Endothelial cell (in vitro differentiated cells): Measurements from ENCODE around the gene SNRPA. TPM values are rescaled to one million over a fixed set of nuclear protein-coding genes. Genes with fewer than 3 reads are reported as not detected.

ENCODE experiments used
- DNase-seq: peaks from one replicate; pipeline ENCODE4 v3.0.0; 2021; ENCODE audit warnings: low spot score
- H3K27ac Mint-ChIP-seq: one replicate; pipeline ENCODE4 v1.8.0; 2021; ENCODE audit warnings: mixed read lengths, inconsistent platforms; ENCODE audit not compliant: unreplicated experiment
- H3K27me3 Mint-ChIP-seq: one replicate; pipeline ENCODE4 v1.8.0; 2021; ENCODE audit warnings: mild to moderate bottlenecking, moderate library complexity, mixed read lengths, inconsistent platforms; ENCODE audit not compliant: unreplicated experiment
- H3K36me3 Mint-ChIP-seq: one replicate; pipeline ENCODE4 v1.8.0; 2021; ENCODE audit warnings: mild to moderate bottlenecking, low read depth, mixed read lengths, inconsistent platforms; ENCODE audit not compliant: unreplicated experiment
- H3K4me1 Mint-ChIP-seq: one replicate; pipeline ENCODE4 v1.8.0; 2021; ENCODE audit warnings: mild to moderate bottlenecking, mixed read lengths, inconsistent platforms; ENCODE audit not compliant: unreplicated experiment
- H3K4me3 Mint-ChIP-seq: one replicate; pipeline ENCODE4 v1.8.0; 2021; ENCODE audit warnings: mild to moderate bottlenecking, mixed read lengths, inconsistent platforms; ENCODE audit not compliant: unreplicated experiment
- H3K9me3 Mint-ChIP-seq: one replicate; pipeline ENCODE4 v1.8.0; 2021; ENCODE audit warnings: mixed read lengths, inconsistent platforms; ENCODE audit not compliant: unreplicated experiment
- total RNA-seq: library from RNA; stranded (reverse); fragmentation: NEBNext Ultra II Directional; extraction: Animal tissue kit (Norgen Biotek cat#: 25700); gene quantifications from one replicate; pipeline ENCODE4 v1.2.1, GENCODE V29; 2021; ENCODE audit not compliant: unreplicated experiment
- TF ChIP-seq, protein P1 (sequence below): fragments of 200-600 bp; sonication (generic); IDR thresholded peaks from one replicate; pipeline ENCODE4 v1.5.0; 2021; ENCODE audit warnings: antibody characterized with exemption; ENCODE audit not compliant: unreplicated experiment

SNRPA gene
- total RNA-seq, 1 donor from 2014 or later = 101 TPM

- peak overlapping the region; percentile 65 for H3K4me3 Mint-ChIP-seq
- peaks cover 36% of the 10 kb centered on the region for H3K36me3 Mint-ChIP-seq
- TF ChIP-seq, protein P1, sequence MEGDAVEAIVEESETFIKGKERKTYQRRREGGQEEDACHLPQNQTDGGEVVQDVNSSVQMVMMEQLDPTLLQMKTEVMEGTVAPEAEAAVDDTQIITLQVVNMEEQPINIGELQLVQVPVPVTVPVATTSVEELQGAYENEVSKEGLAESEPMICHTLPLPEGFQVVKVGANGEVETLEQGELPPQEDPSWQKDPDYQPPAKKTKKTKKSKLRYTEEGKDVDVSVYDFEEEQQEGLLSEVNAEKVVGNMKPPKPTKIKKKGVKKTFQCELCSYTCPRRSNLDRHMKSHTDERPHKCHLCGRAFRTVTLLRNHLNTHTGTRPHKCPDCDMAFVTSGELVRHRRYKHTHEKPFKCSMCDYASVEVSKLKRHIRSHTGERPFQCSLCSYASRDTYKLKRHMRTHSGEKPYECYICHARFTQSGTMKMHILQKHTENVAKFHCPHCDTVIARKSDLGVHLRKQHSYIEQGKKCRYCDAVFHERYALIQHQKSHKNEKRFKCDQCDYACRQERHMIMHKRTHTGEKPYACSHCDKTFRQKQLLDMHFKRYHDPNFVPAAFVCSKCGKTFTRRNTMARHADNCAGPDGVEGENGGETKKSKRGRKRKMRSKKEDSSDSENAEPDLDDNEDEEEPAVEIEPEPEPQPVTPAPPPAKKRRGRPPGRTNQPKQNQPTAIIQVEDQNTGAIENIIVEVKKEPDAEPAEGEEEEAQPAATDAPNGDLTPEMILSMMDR = no peak
- DNase-seq = no peak
- H3K4me1 Mint-ChIP-seq = peaks cover 60% of the 10 kb centered on the region
- H3K27ac Mint-ChIP-seq = no peak overlapping the region
- peaks cover 17% of the 10 kb centered on the region for H3K27me3 Mint-ChIP-seq
- H3K9me3 Mint-ChIP-seq = no peaks in the 10 kb centered on the region
Observed at GRCh38 chr19:40800997-40801377, 50.0 kb downstream of the SNRPA start.

- TF ChIP-seq, protein P1 = no peak
- Mint-ChIP-seq H3K9me3 (no peaks in the 10 kb centered on the region), H3K27me3 (peaks cover 18% of the 10 kb centered on the region), H3K4me3 (peak overlapping the region; percentile 68), H3K4me1 (peaks cover 67% of the 10 kb centered on the region), H3K36me3 (peaks cover 36% of the 10 kb centered on the region), H3K27ac (peak overlapping the region; percentile 21)
- no peak for DNase-seq
Observed at GRCh38 chr19:40801426-40802299, 50.7 kb downstream of the SNRPA start.

DNA sequence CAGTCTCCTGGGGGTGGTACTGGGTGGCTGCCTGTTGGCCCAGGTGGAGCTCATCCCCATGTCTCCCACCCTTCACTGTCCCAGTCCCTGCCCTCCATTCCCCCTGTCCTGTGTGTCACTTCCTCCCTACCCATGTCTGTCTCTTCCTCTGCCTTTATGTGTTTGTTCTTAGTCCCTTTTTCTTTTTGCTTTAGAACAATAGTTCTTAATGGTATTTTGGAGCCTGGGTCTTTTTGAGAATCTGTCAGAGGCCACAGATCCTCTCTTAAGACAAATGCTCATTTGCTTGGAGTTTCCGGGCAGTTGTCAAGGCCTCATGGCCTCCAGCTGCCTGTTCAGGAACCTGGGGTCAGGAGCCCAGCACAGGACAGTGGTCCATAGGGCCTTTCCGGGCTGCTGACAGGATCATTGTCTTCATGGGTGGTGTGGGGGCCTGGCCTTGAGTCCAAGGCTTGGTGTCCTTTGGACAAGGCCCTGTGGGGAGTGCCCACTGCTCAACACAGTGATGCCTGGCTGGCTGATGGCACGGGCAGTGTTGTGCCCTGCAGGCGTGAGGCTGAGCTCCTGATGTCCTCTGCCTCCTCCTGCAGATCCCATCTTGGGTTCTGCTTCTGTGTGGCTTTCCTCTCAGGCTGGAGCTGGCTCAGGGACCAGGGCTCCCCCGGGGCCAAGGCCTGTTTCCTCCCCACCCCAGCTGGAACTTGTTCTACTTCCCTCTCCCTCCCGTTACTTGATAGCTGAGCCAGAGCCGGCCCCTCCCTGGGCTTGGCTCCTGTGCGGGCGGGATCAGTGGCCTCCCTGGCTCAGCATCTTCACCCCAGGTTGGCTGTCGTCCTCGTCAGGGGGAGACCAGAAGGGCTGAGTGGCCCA is 51.5 kb downstream of the SNRPA start:
- no peak for DNase-seq
- peaks cover 16% of the 10 kb centered on the region for H3K27me3 Mint-ChIP-seq
- H3K27ac Mint-ChIP-seq = peak overlapping the region; percentile 77
- peaks cover 75% of the 10 kb centered on the region for H3K4me1 Mint-ChIP-seq
- peak overlapping the region; percentile 68 for H3K4me3 Mint-ChIP-seq
- no peaks in the 10 kb centered on the region for H3K9me3 Mint-ChIP-seq
- H3K36me3 Mint-ChIP-seq = peaks cover 32% of the 10 kb centered on the region
- TF ChIP-seq, protein P1 = no peak

DNA sequence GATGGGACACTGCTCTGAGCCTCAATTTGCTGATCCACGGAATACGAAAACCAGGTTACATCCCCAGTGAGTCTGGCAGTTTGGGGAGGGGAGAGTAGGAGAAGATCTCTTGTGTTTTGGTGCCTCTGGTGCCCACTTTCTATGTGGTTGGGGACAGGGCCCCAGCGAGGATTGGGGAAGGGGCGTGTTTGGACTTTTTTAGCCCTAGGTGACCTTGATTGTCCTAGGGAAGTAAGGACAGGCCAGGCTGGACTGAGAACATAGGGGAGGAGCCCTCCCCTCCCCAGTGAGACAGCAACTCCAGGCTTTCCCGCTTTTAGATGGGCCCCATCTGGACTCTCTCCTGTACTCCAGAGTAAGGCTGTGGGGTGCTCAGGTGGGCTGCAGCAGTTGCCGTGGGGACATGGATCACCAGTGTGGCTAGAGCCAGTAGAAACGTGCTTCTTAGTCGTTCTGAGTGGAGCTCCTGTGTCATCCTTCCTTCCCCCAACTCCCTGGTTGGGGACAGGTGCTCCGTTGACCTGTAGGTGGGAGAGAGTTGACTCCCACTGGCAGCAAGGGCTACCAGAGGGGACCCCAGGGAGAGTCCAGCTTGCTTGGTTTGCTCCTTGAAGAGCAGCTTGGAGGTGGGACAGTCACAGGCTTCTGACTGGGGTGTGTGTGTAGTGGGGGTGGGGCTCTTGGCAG is 52.3 kb downstream of the SNRPA start:
- Mint-ChIP-seq H3K36me3 (peaks cover 32% of the 10 kb centered on the region), H3K27ac (peak overlapping the region; percentile 85)
- no peak for DNase-seq

More for the DNA sequence above, 52.3 kb downstream of the SNRPA start:
- Mint-ChIP-seq H3K4me1 (peaks cover 77% of the 10 kb centered on the region), H3K9me3 (no peaks in the 10 kb centered on the region), H3K4me3 (peak overlapping the region; percentile 68), H3K27me3 (peaks cover 17% of the 10 kb centered on the region)
- TF ChIP-seq, protein P1 = no peak
